Suprapubic skin (tissue), 4 donors: ENCODE measurements around the gene PDE4D. TPM values are rescaled to one million over a fixed set of nuclear protein-coding genes. Genes with fewer than 3 reads are reported as not detected.

Experiments
- DNase-seq, 2 donors: peaks; one replicate each; pipeline ENCODE4 v3.0.0-alpha.2; 2019; ENCODE audit warnings: low spot score in 2 of 2
- H3K27ac ChIP-seq: fragments of 200-600 bp; sonication (generic); one replicate; pipeline ENCODE4 v1.5.1; 2019
- H3K27me3 ChIP-seq: fragments of 200-600 bp; sonication (generic); one replicate; pipeline ENCODE4 v1.5.1; 2019
- H3K36me3 ChIP-seq: fragments of 200-600 bp; sonication (generic); one replicate; pipeline ENCODE4 v1.5.1; 2019
- H3K4me1 ChIP-seq: fragments of 200-600 bp; sonication (generic); one replicate; pipeline ENCODE4 v1.5.1; 2019
- H3K4me3 ChIP-seq: fragments of 200-600 bp; sonication (generic); one replicate; pipeline ENCODE4 v1.5.1; 2019; ENCODE audit warnings: mild to moderate bottlenecking
- H3K9me3 ChIP-seq: fragments of 200-600 bp; sonication (generic); one replicate; pipeline ENCODE4 v1.5.1; 2019
- EP300 ChIP-seq: sonication (generic); formaldehyde crosslinking; IDR thresholded peaks from one replicate; pipeline ENCODE4 v1.6.1; 2017; ENCODE audit warnings: antibody characterized with exemption
- POLR2A ChIP-seq, 2 donors: fragments of 450-650 bp; IDR thresholded peaks; one replicate each; pipeline ENCODE4 v1.6.1; 2017; ENCODE audit warnings: antibody characterized with exemption in 2 of 2, mild to moderate bottlenecking in 2 of 2, moderate library complexity in 2 of 2
- POLR2AphosphoS5 ChIP-seq, 3 donors: sonication (generic); formaldehyde crosslinking; IDR thresholded peaks; one replicate each; pipeline ENCODE4 v1.6.1; 2017; ENCODE audit warnings: antibody characterized with exemption in 3 of 3
- WGBS: methylation state at CpG from one replicate; pipeline ENCODE4 v1.1.5; 2018; 5-methylcytosine and 5-hydroxymethylcytosine counted together
- total RNA-seq, 4 donors: library from RNA; depleted of rRNA; stranded (reverse); fragments of >200 nt; gene quantifications; one replicate each; pipeline ENCODE4 v1.1.0, GENCODE V29; 2016
- TF ChIP-seq, protein P1 (sequence below), 2 donors: fragments of 200-600 bp in 1 of 2; fragments of 450-650 bp in 1 of 2; sonication (generic) in 1 of 2; IDR thresholded peaks; one replicate each; pipeline ENCODE4 v1.5.1; 2016 to 2019; ENCODE audit warnings: antibody characterized with exemption in 2 of 2, mild to moderate bottlenecking in 1 of 2, moderate library complexity in 1 of 2

The PDE4D gene
- total RNA-seq, 4 donors from 2014 or later: 26.8 to 57.2 (median 29.9) TPM

DNA sequence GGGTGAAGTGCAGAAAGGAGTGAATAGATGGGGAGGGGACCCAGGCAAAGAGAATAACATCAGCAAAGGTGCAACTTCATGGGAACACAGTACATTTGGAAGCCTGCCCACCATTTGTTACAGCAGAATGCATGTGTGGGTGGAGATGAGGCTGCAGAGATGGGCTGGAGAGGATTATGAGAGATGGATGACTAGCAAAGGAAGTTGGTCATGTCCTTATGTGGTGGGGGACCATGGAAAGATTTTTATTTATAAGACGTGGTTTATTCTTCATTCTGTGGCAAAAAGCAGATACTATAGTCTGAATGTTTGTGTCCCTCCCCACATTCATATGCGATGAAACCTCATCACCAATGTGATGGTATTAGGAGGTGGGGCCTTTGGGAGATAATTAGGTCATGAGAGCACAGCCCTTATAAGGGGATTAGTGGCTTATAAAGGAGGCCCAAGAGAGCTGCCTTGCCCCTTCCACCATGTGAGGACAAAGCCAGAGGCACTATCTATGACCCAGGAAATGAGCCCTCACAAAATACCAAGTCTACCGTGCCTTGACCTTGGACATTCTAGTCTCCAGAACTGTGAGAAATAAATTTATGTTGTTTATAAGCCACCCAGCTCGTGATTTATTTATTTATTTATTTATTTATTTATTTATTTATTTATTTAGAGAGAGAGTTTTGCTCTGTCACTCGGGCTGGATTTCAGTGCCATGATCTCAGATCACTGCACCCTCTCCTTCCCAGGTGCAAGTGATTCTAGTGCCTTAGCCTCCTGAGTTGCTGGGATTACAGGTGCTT is 827.0 kb downstream of the PDE4D start:
- Histone ChIP-seq H3K27ac (no peak overlapping the region), H3K4me3 (no peak overlapping the region), H3K27me3 (no peaks in the 10 kb centered on the region), H3K36me3 (no peaks in the 10 kb centered on the region), H3K9me3 (no peaks in the 10 kb centered on the region), H3K4me1 (peaks cover 20% of the 10 kb centered on the region)
- WGBS: 91% methylated on average over 5 of the region's 5 CpGs
- DNase-seq: no peak
- TF ChIP-seq, protein P1, sequence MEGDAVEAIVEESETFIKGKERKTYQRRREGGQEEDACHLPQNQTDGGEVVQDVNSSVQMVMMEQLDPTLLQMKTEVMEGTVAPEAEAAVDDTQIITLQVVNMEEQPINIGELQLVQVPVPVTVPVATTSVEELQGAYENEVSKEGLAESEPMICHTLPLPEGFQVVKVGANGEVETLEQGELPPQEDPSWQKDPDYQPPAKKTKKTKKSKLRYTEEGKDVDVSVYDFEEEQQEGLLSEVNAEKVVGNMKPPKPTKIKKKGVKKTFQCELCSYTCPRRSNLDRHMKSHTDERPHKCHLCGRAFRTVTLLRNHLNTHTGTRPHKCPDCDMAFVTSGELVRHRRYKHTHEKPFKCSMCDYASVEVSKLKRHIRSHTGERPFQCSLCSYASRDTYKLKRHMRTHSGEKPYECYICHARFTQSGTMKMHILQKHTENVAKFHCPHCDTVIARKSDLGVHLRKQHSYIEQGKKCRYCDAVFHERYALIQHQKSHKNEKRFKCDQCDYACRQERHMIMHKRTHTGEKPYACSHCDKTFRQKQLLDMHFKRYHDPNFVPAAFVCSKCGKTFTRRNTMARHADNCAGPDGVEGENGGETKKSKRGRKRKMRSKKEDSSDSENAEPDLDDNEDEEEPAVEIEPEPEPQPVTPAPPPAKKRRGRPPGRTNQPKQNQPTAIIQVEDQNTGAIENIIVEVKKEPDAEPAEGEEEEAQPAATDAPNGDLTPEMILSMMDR (IDR thresholded peaks at IDR 0.05): no peak
- TF ChIP-seq POLR2A (IDR thresholded peaks at IDR 0.05) (no peak), POLR2AphosphoS5 (IDR thresholded peaks at IDR 0.05) (no peak), EP300 (no peak)

DNA sequence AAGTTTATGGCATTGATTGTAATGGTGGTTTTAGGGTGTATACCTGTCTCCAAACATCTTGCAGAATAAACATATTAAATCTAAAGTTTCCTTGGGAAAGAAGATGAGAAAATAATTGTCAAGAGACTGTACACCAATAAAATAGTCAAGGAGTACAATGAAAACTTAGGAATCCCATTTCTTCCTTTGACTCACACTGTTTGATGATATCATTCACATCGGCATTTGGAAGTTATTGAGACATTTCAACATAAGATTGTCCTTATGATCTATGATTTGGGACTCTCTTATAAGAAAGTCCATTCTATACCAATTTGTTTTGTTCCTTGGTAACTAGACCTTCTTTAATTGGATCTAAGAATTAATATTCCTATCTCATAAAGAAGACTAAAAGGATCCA is 828.0 kb downstream of the PDE4D start:
- no peak for DNase-seq
- no peak overlapping the region for H3K4me3 ChIP-seq
- 71% methylated on average over 1 of the region's 1 CpG for whole genome bisulfite sequencing
- H3K4me1 ChIP-seq: peaks cover 20% of the 10 kb centered on the region
- no peaks in the 10 kb centered on the region for H3K27me3 ChIP-seq
- H3K36me3 ChIP-seq: no peaks in the 10 kb centered on the region
- no peak for TF ChIP-seq POLR2A (IDR thresholded peaks at IDR 0.05)
- TF ChIP-seq, protein P1 (IDR thresholded peaks at IDR 0.05): no peak
- TF ChIP-seq EP300: no peak
- TF ChIP-seq POLR2AphosphoS5 (IDR thresholded peaks at IDR 0.05): no peak
- H3K9me3 ChIP-seq: no peaks in the 10 kb centered on the region
- no peak overlapping the region for H3K27ac ChIP-seq

DNA sequence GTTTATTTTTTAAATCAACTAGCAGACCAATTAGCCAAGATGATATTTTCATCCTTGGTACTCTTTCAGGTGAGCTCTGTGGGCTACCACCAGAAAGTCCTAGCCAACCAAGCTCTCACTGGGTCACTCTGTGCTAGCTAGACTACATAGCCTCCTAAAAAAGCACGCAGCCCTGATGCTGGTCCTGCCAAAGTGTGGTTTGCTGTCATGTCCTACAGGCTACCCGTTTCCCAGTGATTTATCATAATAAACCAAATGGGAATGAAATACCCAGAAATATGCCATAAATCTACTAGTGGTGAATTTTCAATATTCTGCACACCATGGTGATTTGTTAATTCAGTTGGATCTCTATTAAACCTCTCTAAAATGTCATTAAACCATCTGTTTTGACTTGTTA is 829.2 kb downstream of the PDE4D start:
- no peaks in the 10 kb centered on the region for H3K27me3 ChIP-seq
- no peak overlapping the region for H3K27ac ChIP-seq
- no peak for TF ChIP-seq EP300
- no peak for TF ChIP-seq POLR2AphosphoS5 (IDR thresholded peaks at IDR 0.05)
- TF ChIP-seq, protein P1 (IDR thresholded peaks at IDR 0.05): no peak
- TF ChIP-seq POLR2A (IDR thresholded peaks at IDR 0.05): no peak
- no peak overlapping the region for H3K4me3 ChIP-seq
- DNase-seq: no peak
- WGBS: 31% methylated on average over 2 of the region's 2 CpGs
- no peaks in the 10 kb centered on the region for H3K9me3 ChIP-seq
- H3K4me1 ChIP-seq: peaks cover 24% of the 10 kb centered on the region
- H3K36me3 ChIP-seq: no peaks in the 10 kb centered on the region

DNA sequence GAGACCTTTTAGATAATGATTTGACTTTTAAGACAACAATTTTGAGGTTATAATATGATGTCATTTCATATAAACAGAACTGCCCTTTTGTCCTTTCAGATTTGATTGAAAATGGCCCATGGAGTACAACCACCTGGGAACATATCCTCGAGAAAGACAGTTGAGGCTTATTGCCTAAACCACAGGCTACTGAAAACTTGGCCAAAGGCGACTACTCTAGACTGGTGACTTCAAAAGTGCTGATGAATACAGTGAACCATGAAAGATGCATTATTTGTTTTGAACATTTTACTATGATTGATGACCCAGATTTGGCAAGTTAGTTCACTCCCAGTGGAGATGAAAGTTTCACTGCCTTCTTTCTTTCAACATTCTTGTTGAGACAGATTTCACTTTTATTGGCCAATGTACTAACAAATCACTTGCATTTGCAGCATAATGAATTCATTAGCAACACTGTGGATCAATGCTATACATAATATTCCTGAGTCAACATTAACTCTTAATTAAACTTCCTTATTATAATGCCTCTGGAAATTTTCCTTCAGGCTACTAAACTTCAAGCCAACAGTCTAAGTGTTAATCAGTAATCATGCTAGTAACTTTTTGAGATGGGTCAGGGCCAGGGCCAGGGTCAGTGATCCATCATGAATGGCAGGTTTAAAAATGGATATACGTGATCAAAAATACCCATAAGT is 830.4 kb downstream of the PDE4D start:
- Histone ChIP-seq H3K4me1 (peaks cover 24% of the 10 kb centered on the region), H3K27me3 (no peaks in the 10 kb centered on the region), H3K36me3 (no peaks in the 10 kb centered on the region), H3K9me3 (no peaks in the 10 kb centered on the region), H3K4me3 (no peak overlapping the region), H3K27ac (no peak overlapping the region)
- no peak for DNase-seq
- TF ChIP-seq, protein P1 (IDR thresholded peaks at IDR 0.05): no peak
- TF ChIP-seq POLR2AphosphoS5 (IDR thresholded peaks at IDR 0.05): peak in 1 of 3 donors; percentile 79
- no peak for TF ChIP-seq EP300
- TF ChIP-seq POLR2A (IDR thresholded peaks at IDR 0.05): no peak
- WGBS: 28% methylated on average over 3 of the region's 3 CpGs

DNA sequence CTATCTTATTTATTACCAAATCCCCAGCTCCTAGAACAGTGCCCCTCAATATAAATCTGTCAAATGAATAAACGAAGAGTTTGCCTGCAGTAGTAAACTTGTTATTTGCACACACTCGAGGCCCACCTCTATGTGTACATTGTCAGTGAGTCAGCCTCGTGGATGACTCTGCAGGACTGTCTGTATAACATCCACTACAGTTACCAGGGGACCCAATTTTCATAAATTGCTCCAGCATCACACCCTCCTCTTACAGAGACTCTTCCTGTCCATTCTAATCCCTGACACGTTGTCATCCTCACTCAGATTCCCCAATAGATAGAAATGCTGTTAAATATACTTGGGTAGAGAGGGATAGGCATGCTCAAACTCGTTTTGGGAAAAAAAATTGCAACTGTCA is 832.1 kb downstream of the PDE4D start:
- Histone ChIP-seq H3K36me3 (no peaks in the 10 kb centered on the region), H3K27ac (no peak overlapping the region), H3K27me3 (no peaks in the 10 kb centered on the region), H3K4me1 (peaks cover 24% of the 10 kb centered on the region), H3K4me3 (no peak overlapping the region), H3K9me3 (no peaks in the 10 kb centered on the region)
- WGBS: 59% methylated on average over 5 of the region's 5 CpGs
- TF ChIP-seq, protein P1 (IDR thresholded peaks at IDR 0.05): no peak
- no peak for DNase-seq
